PC-3 (cell line): ENCODE results near the gene MAN2B1.

Experiments used
- CTCF ChIP-seq: fragments of 300-600 bp; sonication (generic); conservative IDR thresholded peaks from 2 replicates; pipeline ENCODE4 v1.5.1; 2017; ENCODE audit warnings: antibody characterized with exemption, low read depth, mild to moderate bottlenecking, low read length
- EZH2 ChIP-seq: fragments of 300-600 bp; sonication (generic); IDR thresholded peaks from one replicate; pipeline ENCODE4 v1.6.1; 2017; ENCODE audit warnings: antibody characterized with exemption, mild to moderate bottlenecking, low read length; ENCODE audit not compliant: unreplicated experiment
- EZH2phosphoT487 ChIP-seq: fragments of 300-600 bp; sonication (generic); IDR thresholded peaks from 2 replicates; pipeline ENCODE4 v1.6.1; 2018; ENCODE audit warnings: mild to moderate bottlenecking, antibody characterized with exemption, low read length, borderline replicate concordance

- TF ChIP-seq CTCF: no peak
- no peak for TF ChIP-seq EZH2
- no peak for TF ChIP-seq EZH2phosphoT487
Observed at GRCh38 chr19:12626958-12627357, 39.6 kb downstream of the MAN2B1 start.
